ENCODE results near the gene XRCC1. TPM values are rescaled to one million over a fixed set of nuclear protein-coding genes. Genes with fewer than 3 reads are reported as not detected.

Gene XRCC1
- total and polyA plus RNA-seq, 2 of the 8 experiments (the other 6 are each of a cell fraction or from before 2014, with no cell fraction given): 42.5 to 44.4 TPM

DNA sequence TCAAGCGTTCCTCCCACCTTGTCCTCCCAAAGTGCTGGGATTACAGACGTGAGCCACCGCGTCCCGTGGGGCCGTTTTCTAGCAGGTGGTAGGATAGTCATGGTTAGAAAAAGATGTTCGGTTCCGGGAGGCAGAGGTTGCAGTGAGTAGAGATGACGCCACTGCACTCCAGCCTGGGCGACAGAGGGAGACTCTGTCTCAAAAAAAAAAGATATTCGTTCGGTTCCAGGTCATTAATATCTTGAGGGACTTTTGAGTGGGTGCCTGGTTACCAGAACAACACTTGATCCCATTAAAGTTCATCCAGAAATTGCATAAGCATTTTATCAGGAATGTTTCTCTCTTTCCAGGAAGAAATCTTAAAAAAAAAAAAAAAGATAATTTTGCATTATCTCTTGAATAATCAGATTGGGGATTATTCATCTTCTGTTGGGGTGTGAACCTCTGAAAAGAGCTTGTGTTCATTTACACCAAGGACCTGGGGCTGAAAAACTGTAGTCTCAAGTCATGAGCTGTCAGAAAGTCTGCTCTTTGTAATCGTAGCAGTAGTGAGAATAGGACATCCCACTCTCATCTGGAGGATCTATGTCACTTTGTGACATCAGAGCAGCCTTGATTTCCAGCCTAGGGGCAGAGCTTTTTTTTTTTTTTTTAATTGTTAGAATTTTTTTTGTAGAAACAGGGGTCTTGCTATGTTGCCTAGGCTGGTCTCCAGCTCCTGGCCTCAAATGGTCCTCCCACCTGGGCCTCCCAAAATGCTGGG is 47.3 kb downstream of the XRCC1 start (continued):
- TF ChIP-seq POLR2AphosphoS5 (IDR thresholded peaks at IDR 0.05; ENCODE audit: low read depth, low read length) (no peak), PHF8 (conservative IDR thresholded peaks at IDR 0.05; ENCODE audit: low read depth, low read length) (no peak), KDM1A (IDR thresholded peaks at IDR 0.05; ENCODE audit: borderline replicate concordance, low read length) (no peak), HDAC6 (IDR thresholded peaks at IDR 0.05; ENCODE audit: low read depth, low read length) (no peak), TEAD4 (IDR thresholded peaks at IDR 0.05; ENCODE audit: low read depth, low read length) (no peak), KDM4A (IDR thresholded peaks at IDR 0.05; ENCODE audit: low read depth, low read length, severe bottlenecking) (no peak), SP2 (IDR thresholded peaks at IDR 0.05; ENCODE audit: low read length) (no peak)
